HepG2 (cell line): ENCODE data around the gene LENG1.

Source experiments
- CREB1 ChIP-seq, 2 experiments: fragments of 450-650 bp in 1 of 2; IDR thresholded peaks; 2 replicates each; pipeline ENCODE4 v1.6.1; 2016 to 2017; ENCODE audit warnings: control low read depth in 1 of 2, mild to moderate bottlenecking in 1 of 2, missing compliant biosample characterization in 1 of 2, missing genetic modification characterization in 1 of 2
- HMG20A ChIP-seq: IDR thresholded peaks from 2 replicates; pipeline ENCODE4 v1.6.1; 2016; ENCODE audit warnings: borderline replicate concordance
- POLR2A ChIP-seq, 2 experiments: IDR thresholded peaks; 2 replicates each; pipeline ENCODE4 v1.6.1; 2011; ENCODE audit warnings: low read depth in 2 of 2, low read length in 2 of 2, mild to moderate bottlenecking in 1 of 2, moderate library complexity in 1 of 2; ENCODE audit not compliant: insufficient read depth in 1 of 2
- RFX3 ChIP-seq: IDR thresholded peaks from 2 replicates; pipeline ENCODE4 v1.6.1; 2016; ENCODE audit warnings: missing biosample characterization, missing genetic modification reagents
- SIN3A ChIP-seq: IDR thresholded peaks from 2 replicates; pipeline ENCODE4 v1.6.1; 2011; ENCODE audit warnings: low read depth, mild to moderate bottlenecking, control low read depth, low read length, borderline replicate concordance
- SUZ12 ChIP-seq: fragments of 150-350 bp; IDR thresholded peaks from 2 replicates; pipeline ENCODE4 v1.6.1; 2014; ENCODE audit warnings: low read depth, low read length
- YY1 ChIP-seq: IDR thresholded peaks from 2 replicates; pipeline ENCODE4 v1.6.1; 2011; ENCODE audit warnings: low read length, low read depth, moderate library complexity, mild to moderate bottlenecking; ENCODE audit not compliant: insufficient read depth, insufficient replicate concordance
- ZFP37 ChIP-seq: sonication (generic); formaldehyde crosslinking; IDR thresholded peaks from 2 replicates; pipeline ENCODE4 v1.4.0; 2020; ENCODE audit warnings: missing genetic modification reagents, borderline replicate concordance
- TF ChIP-seq, protein P1 (sequence below), 2 experiments: IDR thresholded peaks; 2 replicates each; pipeline ENCODE4 v1.6.1; 2011 to 2012; ENCODE audit warnings: low read length in 2 of 2, borderline replicate concordance in 1 of 2, low read depth in 1 of 2, mild to moderate bottlenecking in 1 of 2, moderate library complexity in 1 of 2
- TF ChIP-seq, protein P2 (sequence below): sonication (generic); formaldehyde crosslinking; IDR thresholded peaks from 2 replicates; pipeline ENCODE4 v1.8.1; 2022; ENCODE audit warnings: mild to moderate bottlenecking, missing genetic modification reagents

DNA sequence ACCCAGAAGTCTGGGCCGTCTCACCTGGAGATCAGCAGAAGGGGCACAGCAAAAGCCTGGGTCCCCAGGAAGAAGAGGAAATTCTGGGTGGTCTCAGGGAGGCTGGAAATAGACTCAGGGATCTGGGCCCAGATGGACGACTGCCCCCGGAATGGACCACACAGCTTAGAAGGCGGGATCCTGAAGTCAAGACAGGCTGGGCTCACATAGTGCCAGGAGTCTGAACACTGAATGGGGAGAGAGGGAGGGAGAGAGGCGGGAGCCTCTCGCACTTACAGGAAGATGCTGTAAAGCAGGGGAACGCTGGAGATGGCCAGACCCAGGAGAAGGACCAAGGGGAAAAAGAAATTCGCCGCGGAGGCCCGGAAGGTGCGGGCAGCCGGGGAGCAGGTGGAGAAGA lies 1.3 kb upstream of the LENG1 start:
- TF ChIP-seq CREB1 (IDR thresholded peaks at IDR 0.05): no peak
- TF ChIP-seq CREB1 (CRISPR knock-in tag; IDR thresholded peaks at IDR 0.05): no peak
- no peak for TF ChIP-seq HMG20A (CRISPR knock-in tag)
- TF ChIP-seq RFX3 (CRISPR knock-in tag): no peak
- TF ChIP-seq SIN3A: no peak
- TF ChIP-seq ZFP37 (CRISPR knock-in tag): no peak
- TF ChIP-seq, protein P1, sequence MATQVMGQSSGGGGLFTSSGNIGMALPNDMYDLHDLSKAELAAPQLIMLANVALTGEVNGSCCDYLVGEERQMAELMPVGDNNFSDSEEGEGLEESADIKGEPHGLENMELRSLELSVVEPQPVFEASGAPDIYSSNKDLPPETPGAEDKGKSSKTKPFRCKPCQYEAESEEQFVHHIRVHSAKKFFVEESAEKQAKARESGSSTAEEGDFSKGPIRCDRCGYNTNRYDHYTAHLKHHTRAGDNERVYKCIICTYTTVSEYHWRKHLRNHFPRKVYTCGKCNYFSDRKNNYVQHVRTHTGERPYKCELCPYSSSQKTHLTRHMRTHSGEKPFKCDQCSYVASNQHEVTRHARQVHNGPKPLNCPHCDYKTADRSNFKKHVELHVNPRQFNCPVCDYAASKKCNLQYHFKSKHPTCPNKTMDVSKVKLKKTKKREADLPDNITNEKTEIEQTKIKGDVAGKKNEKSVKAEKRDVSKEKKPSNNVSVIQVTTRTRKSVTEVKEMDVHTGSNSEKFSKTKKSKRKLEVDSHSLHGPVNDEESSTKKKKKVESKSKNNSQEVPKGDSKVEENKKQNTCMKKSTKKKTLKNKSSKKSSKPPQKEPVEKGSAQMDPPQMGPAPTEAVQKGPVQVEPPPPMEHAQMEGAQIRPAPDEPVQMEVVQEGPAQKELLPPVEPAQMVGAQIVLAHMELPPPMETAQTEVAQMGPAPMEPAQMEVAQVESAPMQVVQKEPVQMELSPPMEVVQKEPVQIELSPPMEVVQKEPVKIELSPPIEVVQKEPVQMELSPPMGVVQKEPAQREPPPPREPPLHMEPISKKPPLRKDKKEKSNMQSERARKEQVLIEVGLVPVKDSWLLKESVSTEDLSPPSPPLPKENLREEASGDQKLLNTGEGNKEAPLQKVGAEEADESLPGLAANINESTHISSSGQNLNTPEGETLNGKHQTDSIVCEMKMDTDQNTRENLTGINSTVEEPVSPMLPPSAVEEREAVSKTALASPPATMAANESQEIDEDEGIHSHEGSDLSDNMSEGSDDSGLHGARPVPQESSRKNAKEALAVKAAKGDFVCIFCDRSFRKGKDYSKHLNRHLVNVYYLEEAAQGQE (IDR thresholded peaks at IDR 0.05; ENCODE audit: borderline replicate concordance in 1 of 2, low read depth in 1 of 2, low read length in 2 of 2): no peak
- no peak for TF ChIP-seq POLR2A (IDR thresholded peaks at IDR 0.05; ENCODE audit: insufficient read depth in 1 of 2, low read depth in 2 of 2, low read length in 2 of 2)
- TF ChIP-seq, protein P2, sequence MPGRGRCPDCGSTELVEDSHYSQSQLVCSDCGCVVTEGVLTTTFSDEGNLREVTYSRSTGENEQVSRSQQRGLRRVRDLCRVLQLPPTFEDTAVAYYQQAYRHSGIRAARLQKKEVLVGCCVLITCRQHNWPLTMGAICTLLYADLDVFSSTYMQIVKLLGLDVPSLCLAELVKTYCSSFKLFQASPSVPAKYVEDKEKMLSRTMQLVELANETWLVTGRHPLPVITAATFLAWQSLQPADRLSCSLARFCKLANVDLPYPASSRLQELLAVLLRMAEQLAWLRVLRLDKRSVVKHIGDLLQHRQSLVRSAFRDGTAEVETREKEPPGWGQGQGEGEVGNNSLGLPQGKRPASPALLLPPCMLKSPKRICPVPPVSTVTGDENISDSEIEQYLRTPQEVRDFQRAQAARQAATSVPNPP (CRISPR knock-in tag): no peak
- no peak for TF ChIP-seq YY1
- no peak for TF ChIP-seq SUZ12
